Stimulated activated CD4-positive, alpha-beta T cell treated with anti-CD3 and anti-CD28 coated beads, Interleukin-1b, Interleukin-23, amount 100 ng/mL, for 4 hours (primary cell): Measurements from ENCODE around the gene CDKN2AIP.
"Not testable (repeated sequence)": the region's sequence is repeated elsewhere in the genome, so short reads cannot be mapped to it uniquely, and the experiment has no call there.

ENCODE experiments used
- DNase-seq, 2 donors: peaks; one replicate each; pipeline ENCODE4 v3.0.0-alpha.2; 2020; ENCODE audit warnings: low read depth in 2 of 2

CDKN2AIP gene

GRCh38 chr4:183448436-183448835 is 4.0 kb downstream of the CDKN2AIP start:
- DNase-seq = no peak

DNA sequence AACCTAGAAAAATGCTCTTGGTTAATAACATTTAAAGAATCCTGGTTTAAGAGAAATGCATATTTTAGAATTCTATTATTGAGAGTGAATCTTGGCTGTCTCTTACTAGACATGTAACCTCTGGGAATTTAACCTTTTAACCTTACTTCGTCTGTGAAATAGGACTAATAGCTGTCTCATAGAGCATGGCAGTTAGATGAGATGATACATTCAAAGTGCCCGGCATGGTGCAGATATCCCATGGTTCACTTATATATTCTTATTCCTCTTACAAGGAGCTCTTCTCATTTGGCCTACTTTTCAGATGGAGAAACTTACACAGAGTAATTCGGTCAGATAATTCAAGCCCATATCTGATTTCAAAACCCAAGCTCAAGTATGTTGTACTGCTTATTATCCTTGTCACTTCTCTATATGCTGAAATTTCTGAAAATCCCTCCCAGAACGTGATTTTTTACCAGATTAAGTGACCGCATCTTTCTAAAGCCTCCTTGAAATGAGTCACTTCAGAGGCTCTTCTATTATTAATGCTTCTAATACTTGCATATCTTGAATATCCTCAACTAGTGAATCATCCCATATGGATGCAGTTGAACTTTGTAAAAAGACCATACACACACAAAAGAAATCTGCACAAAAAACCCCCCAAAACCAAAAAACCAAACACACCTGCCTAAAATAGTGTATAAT is 4.9 kb downstream of the CDKN2AIP start:
- no peak for DNase-seq

DNA sequence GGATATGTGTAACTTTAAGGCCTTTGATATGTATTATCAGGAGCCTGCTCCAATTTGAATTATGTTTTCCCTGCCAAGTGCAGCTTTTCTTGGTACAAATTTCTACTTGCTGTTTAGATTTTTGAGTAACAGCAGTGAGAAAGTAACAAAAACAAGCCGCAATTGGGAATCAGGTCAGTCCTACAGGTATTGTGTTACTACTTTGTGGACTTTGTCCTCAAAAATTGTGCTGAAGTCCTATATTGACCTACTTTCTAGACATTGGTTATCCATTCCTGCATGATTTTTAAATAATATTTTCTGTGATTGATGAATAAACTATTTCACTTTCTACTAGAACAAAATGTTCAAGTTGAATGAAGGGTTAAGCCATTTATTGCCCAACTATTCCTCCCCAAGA is 5.7 kb downstream of the CDKN2AIP start:
- DNase-seq = no peak

- DNase-seq = no peak
These were observed 11.2 kb downstream of the CDKN2AIP start for GRCh38 chr4:183455431-183456195.

GRCh38 chr4:183458005-183458404 is 13.6 kb downstream of the CDKN2AIP start:
- no peak for DNase-seq

GRCh38 chr4:183463903-183464619 is 19.6 kb downstream of the CDKN2AIP start:
- not testable (repeated sequence) for DNase-seq

GRCh38 chr4:183465879-183466278 is 21.4 kb downstream of the CDKN2AIP start:
- DNase-seq = not testable (repeated sequence)

GRCh38 chr4:183467246-183467645 is 22.8 kb downstream of the CDKN2AIP start:
- no peak for DNase-seq

- no peak for DNase-seq
These were observed 24.0 kb downstream of the CDKN2AIP start for GRCh38 chr4:183468210-183469095.

GRCh38 chr4:183469285-183469684 is 24.8 kb downstream of the CDKN2AIP start:
- DNase-seq = no peak

- no peak for DNase-seq
These were observed 25.5 kb downstream of the CDKN2AIP start for GRCh38 chr4:183469936-183470335.

- no peak for DNase-seq
These were observed 26.4 kb downstream of the CDKN2AIP start for GRCh38 chr4:183470821-183471220.

DNA sequence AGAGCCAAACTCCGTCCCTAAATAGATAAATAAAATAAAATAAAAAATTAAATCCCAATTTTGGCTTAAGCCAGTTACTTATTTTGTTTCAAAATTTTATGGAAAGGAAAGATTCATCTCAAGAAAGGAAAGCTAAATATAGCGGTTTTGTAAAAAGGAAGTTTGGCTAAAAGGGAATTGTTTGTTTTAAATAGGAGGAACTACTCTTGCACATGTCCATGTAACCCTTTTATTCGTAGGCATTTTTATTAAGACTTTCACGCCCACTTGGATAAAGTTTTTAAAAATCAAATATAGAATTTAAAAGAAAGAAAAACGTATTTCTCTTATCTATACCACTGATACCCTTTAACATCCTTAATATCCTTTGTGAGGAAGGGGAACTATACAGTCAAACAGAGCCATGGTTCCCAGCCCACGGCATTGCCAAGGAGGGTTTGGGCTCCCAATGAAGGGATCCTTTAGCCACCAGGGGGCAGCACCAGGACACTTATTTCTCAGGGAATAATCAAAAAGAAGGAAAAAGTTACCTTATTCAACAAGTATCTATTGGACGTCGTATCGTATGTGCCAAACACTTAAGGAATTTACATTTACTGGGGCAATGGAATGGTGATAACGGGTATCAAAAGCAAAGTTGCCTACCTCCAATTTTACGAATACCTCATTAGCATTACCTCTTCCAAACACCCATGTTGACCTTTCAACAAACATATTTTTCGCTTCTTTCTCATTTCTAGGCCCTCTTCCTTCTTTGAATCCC is 27.7 kb downstream of the CDKN2AIP start:
- peak; percentile 82 to 83 for DNase-seq

- no peak for DNase-seq
These were observed 33.7 kb downstream of the CDKN2AIP start for GRCh38 chr4:183478123-183478522.

DNA sequence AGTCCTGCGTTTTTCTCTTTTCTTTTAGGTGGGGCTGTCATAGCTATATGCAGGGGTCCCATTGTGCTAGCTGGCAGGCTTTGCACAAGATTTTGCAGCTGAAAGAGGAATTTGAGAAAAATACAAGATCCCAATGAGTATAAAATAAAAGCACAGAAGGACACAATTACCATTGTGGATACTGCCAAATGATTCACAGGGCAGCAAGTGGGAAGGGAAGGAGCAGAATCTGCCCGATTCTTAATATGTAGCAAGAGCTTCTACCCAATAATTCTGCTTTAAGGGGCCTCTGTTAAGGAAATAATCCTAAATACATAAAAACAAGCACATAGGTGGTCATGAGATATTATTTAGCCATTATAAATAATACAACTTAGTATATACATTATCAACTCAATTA is 34.5 kb downstream of the CDKN2AIP start:
- DNase-seq = no peak

DNA sequence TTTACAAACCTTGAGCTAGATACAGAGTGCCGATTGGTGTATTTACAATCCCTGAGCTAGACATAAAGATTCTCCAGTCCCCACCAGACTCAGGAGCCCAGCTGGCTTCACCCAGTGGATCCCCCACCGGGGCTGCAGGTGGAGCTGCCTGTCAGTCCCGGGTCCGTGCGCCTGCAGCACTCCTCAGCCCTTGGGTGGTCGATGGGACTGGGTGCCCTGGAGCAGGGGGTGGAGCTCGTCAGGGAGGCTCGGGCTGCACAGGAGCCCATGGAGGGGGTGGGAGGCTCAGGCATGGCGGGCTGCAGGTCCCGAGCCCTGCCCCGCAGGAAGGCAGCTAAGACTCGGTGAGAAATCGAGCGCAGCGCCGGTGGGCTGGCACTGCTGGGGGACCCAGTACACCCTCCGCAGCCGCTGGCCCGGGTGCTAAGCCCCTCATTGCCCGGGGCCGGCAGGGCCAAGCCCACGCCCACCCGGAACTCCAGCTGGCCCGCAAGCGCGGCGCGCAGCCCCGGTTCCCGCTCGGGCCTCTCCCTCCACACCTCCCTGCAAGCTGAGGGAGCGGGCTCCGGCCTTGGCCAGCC is 38.2 kb downstream of the CDKN2AIP start:
- DNase-seq = not testable (repeated sequence)

- no peak for DNase-seq
These were observed 39.6 kb downstream of the CDKN2AIP start for GRCh38 chr4:183483997-183484396.

DNA sequence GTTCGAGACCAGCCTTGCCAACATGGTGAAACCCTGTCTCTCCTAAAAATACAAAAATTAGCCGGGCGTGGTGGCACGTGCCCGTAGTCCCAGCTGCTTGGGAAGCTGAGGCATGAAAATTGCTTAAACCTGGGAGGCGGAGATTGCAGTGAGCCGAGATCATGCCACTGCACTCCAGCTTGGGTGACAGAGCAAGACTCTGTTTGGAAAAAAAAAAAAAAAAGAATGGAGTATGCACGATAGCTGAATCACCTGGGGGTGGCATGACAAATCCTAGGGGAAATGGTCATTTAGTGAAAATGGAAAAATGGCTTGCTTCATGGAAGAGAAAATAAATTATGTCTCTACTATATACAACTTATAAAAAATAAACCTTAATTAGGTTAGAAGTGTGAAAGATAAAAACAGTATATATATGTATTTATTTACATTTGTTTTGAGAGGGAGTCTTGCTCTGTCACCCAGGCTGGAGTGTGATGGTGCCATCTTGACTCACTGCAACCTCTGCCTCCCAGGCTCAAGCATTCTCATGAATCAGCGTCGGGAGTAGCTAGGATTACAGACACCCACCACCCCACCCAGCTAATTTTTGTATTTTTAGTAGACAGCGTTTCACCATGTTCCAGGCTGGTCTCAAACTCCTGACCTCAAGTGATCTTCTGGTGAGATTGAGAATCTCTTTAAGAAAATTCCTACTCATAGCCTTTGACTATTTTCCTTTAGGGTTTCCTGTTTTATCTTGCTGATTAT is 41.1 kb downstream of the CDKN2AIP start:
- DNase-seq = no peak

- no peak for DNase-seq
These were observed 48.4 kb downstream of the CDKN2AIP start for GRCh38 chr4:183492791-183493222.

DNA sequence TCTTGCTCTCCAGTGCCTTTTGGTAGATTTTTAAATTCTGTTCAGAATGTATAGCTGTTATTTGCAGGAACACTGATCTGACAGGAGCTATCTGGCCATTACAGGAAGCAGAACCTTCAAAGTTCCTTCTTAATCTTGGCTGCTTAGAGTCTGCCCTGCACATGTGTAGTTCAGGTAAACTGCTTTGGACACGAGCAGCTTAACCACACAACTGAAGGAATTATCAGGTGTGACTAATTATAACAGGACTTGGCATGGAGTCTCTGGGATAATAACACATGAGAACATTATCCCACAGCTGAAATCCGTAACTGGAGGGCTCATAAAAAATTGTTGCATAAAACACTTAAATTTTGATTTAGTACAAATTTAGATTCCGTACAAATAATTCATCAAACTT is 48.8 kb downstream of the CDKN2AIP start:
- no peak for DNase-seq
